GM23338 (cell line): ENCODE measurements around the gene SCYGR1.

Source experiments
- CREB1 ChIP-seq: fragments of 250-450 bp; sonication (Bioruptor Pico); IDR thresholded peaks from 2 replicates; pipeline ENCODE4 v1.5.0; 2020; ENCODE audit warnings: low read depth, mild to moderate bottlenecking, moderate library complexity
- EZH2 ChIP-seq: fragments of 200-600 bp; sonication (generic); IDR thresholded peaks from one replicate; pipeline ENCODE4 v1.8.0; 2017; ENCODE audit warnings: antibody characterized with exemption, mild to moderate bottlenecking, low read depth; ENCODE audit not compliant: unreplicated experiment
- EZH2phosphoT487 ChIP-seq: fragments of 200-600 bp; sonication (generic); IDR thresholded peaks from one replicate; pipeline ENCODE4 v1.8.1; 2018; ENCODE audit warnings: antibody characterized with exemption; ENCODE audit not compliant: unreplicated experiment
- POLR2AphosphoS5 ChIP-seq: IDR thresholded peaks from 2 replicates; pipeline ENCODE4 v1.6.1; 2016; ENCODE audit warnings: antibody characterized with exemption, low read depth
- STAT1 ChIP-seq: IDR thresholded peaks from one replicate; pipeline ENCODE4 v1.6.1; 2016; ENCODE audit warnings: antibody characterized with exemption; ENCODE audit not compliant: unreplicated experiment
- ZNF331 ChIP-seq: fragments of 250-450 bp; sonication (Bioruptor Pico); IDR thresholded peaks from 2 replicates; pipeline ENCODE4 v1.5.0; 2020; ENCODE audit warnings: low read depth, mild to moderate bottlenecking, moderate library complexity
- TF ChIP-seq, protein P1 (sequence below), 2 experiments: fragments of 200-600 bp in 1 of 2; sonication (generic) in 1 of 2; conservative IDR thresholded peaks; 2 replicates each; pipeline versions ENCODE4 v1.5.1 to v1.6.1; 2016 to 2017; ENCODE audit warnings: antibody characterized with exemption in 2 of 2, low read depth in 2 of 2, mild to moderate bottlenecking in 2 of 2, moderate library complexity in 1 of 2
- TF ChIP-seq, protein P2 (sequence below): IDR thresholded peaks from one replicate; pipeline ENCODE4 v1.6.1; 2018; ENCODE audit warnings: antibody characterized with exemption; ENCODE audit not compliant: unreplicated experiment

DNA sequence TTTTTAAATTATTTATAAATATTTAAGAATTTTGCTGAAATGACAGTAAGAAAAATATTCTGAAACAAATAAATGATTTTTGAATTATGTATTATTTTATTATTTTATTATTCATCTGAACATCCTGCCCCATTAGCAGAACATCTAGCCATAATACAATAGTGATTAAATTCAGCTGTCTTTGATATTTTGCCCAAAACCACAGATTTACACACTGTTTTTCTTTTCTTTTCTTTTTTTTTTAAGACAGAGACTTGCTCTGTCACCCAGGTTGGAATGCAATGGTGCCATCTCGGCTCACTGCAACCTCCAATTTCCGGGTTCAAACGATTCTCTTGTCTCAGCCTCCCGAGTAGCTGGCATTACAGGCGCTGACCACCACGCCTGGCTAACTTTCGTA is 1.9 kb upstream of the SCYGR1 start:
- TF ChIP-seq, protein P1, sequence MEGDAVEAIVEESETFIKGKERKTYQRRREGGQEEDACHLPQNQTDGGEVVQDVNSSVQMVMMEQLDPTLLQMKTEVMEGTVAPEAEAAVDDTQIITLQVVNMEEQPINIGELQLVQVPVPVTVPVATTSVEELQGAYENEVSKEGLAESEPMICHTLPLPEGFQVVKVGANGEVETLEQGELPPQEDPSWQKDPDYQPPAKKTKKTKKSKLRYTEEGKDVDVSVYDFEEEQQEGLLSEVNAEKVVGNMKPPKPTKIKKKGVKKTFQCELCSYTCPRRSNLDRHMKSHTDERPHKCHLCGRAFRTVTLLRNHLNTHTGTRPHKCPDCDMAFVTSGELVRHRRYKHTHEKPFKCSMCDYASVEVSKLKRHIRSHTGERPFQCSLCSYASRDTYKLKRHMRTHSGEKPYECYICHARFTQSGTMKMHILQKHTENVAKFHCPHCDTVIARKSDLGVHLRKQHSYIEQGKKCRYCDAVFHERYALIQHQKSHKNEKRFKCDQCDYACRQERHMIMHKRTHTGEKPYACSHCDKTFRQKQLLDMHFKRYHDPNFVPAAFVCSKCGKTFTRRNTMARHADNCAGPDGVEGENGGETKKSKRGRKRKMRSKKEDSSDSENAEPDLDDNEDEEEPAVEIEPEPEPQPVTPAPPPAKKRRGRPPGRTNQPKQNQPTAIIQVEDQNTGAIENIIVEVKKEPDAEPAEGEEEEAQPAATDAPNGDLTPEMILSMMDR (conservative IDR thresholded peaks at IDR 0.05; ENCODE audit: low read depth in 2 of 2): no peak
- TF ChIP-seq, protein P2, sequence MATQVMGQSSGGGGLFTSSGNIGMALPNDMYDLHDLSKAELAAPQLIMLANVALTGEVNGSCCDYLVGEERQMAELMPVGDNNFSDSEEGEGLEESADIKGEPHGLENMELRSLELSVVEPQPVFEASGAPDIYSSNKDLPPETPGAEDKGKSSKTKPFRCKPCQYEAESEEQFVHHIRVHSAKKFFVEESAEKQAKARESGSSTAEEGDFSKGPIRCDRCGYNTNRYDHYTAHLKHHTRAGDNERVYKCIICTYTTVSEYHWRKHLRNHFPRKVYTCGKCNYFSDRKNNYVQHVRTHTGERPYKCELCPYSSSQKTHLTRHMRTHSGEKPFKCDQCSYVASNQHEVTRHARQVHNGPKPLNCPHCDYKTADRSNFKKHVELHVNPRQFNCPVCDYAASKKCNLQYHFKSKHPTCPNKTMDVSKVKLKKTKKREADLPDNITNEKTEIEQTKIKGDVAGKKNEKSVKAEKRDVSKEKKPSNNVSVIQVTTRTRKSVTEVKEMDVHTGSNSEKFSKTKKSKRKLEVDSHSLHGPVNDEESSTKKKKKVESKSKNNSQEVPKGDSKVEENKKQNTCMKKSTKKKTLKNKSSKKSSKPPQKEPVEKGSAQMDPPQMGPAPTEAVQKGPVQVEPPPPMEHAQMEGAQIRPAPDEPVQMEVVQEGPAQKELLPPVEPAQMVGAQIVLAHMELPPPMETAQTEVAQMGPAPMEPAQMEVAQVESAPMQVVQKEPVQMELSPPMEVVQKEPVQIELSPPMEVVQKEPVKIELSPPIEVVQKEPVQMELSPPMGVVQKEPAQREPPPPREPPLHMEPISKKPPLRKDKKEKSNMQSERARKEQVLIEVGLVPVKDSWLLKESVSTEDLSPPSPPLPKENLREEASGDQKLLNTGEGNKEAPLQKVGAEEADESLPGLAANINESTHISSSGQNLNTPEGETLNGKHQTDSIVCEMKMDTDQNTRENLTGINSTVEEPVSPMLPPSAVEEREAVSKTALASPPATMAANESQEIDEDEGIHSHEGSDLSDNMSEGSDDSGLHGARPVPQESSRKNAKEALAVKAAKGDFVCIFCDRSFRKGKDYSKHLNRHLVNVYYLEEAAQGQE: no peak
- no peak for TF ChIP-seq POLR2AphosphoS5
- no peak for TF ChIP-seq EZH2
- TF ChIP-seq EZH2phosphoT487: no peak
- no peak for TF ChIP-seq STAT1
- no peak for TF ChIP-seq CREB1
- no peak for TF ChIP-seq ZNF331 (CRISPR knock-in tag)
